Keratinocyte (primary cell): ENCODE results near the gene ADAMTS4. TPM values are rescaled to one million over a fixed set of nuclear protein-coding genes. Genes with fewer than 3 reads are reported as not detected.

Experiments
- DNase-seq: peaks from one replicate; pipeline ENCODE4 v3.0.0-alpha.2; 2011; ENCODE audit warnings: low read depth, missing footprints, low spot score
- FAIRE-seq: peaks from 2 replicates; lab custom pipeline; 2011; peaks lifted over from hg19 to GRCh38; lab: Jason Lieb, UNC
- H2AFZ ChIP-seq: 2 replicates; pipeline ENCODE4 v1.6.0; 2012; ENCODE audit warnings: low read length, control low read depth, inconsistent platforms; ENCODE audit not compliant: control insufficient read depth
- H3K27ac ChIP-seq: 2 replicates; pipeline ENCODE4 v1.5.1; 2011; ENCODE audit warnings: low read length; ENCODE audit not compliant: control insufficient read depth, insufficient read depth
- H3K27me3 ChIP-seq: 3 replicates; pipeline ENCODE4 v1.6.0; 2011; ENCODE audit warnings: low read length; ENCODE audit not compliant: control insufficient read depth, insufficient read depth; ENCODE audit errors: extremely low read depth
- H3K36me3 ChIP-seq, 2 experiments: 2 replicates in 1 of 2; 3 replicates in 1 of 2; pipeline ENCODE4 v1.5.1; 2011; ENCODE audit warnings: low read length in 2 of 2, mild to moderate bottlenecking in 1 of 2; ENCODE audit not compliant: control insufficient read depth in 2 of 2, insufficient read depth in 2 of 2; ENCODE audit errors: extremely low read depth in 1 of 2
- H3K4me1 ChIP-seq: 3 replicates; pipeline ENCODE4 v1.5.1; 2011; ENCODE audit warnings: low read length; ENCODE audit not compliant: control insufficient read depth, insufficient read depth; ENCODE audit errors: extremely low read depth
- H3K4me2 ChIP-seq: 3 replicates; pipeline ENCODE4 v1.6.0; 2011; ENCODE audit warnings: low read depth, low read length; ENCODE audit not compliant: control insufficient read depth, insufficient read depth; ENCODE audit errors: extremely low read depth
- H3K4me3 ChIP-seq, 3 experiments: fragments of 200-600 bp in 1 of 3; sonication (generic) in 1 of 3; 2 replicates in 2 of 3; 3 replicates in 1 of 3; pipeline ENCODE4 v1.5.1; 2011 to 2016; ENCODE audit warnings: low read length in 3 of 3, mild to moderate bottlenecking in 3 of 3, control low read depth in 2 of 3, inconsistent platforms in 1 of 3, low read depth in 1 of 3, mixed read lengths in 1 of 3, mixed run types in 1 of 3, moderate library complexity in 1 of 3; ENCODE audit not compliant: control insufficient read depth in 2 of 3, insufficient read depth in 2 of 3; ENCODE audit errors: extremely low read depth in 1 of 3
- H3K79me2 ChIP-seq: 2 replicates; pipeline ENCODE4 v1.6.0; 2012; ENCODE audit warnings: low read length; ENCODE audit not compliant: control insufficient read depth, insufficient read depth
- H3K9ac ChIP-seq: 3 replicates; pipeline ENCODE4 v1.6.0; 2011; ENCODE audit warnings: low read length; ENCODE audit not compliant: control insufficient read depth, insufficient read depth; ENCODE audit errors: extremely low read depth
- H3K9me1 ChIP-seq: 3 replicates; pipeline ENCODE4 v1.6.0; 2011; ENCODE audit warnings: low read length; ENCODE audit not compliant: control insufficient read depth, insufficient read depth; ENCODE audit errors: extremely low read depth
- H3K9me3 ChIP-seq: 2 replicates; pipeline ENCODE4 v1.5.1; 2012; ENCODE audit warnings: low read depth, low read length; ENCODE audit not compliant: control insufficient read depth
- H4K20me1 ChIP-seq: 3 replicates; pipeline ENCODE4 v1.6.0; 2011; ENCODE audit warnings: low read length; ENCODE audit not compliant: control insufficient read depth, insufficient read depth; ENCODE audit errors: extremely low read depth
- CTCF ChIP-seq, 3 experiments: IDR thresholded peaks in 1 of 3; conservative IDR thresholded peaks in 1 of 3; optimal IDR thresholded peaks in 1 of 3; 2 replicates in 2 of 3; 3 replicates in 1 of 3; pipeline versions ENCODE3 to v1.5.1; 2011; ENCODE audit warnings: low read length in 3 of 3, mild to moderate bottlenecking in 3 of 3, moderate library complexity in 2 of 3, control low read depth in 1 of 3, inconsistent platforms in 1 of 3; ENCODE audit not compliant: insufficient read depth in 2 of 3; ENCODE audit errors: extremely low read depth in 1 of 3
- EZH2 ChIP-seq: IDR thresholded peaks from one replicate; pipeline ENCODE4 v1.6.1; 2012; ENCODE audit warnings: inconsistent platforms, mild to moderate bottlenecking, low read length, moderate library complexity
- dilution Hi-C: fragments of 300-500 bp; cut with MboI; formaldehyde crosslinking; loops from one replicate; pipeline ENCODE4 v1.7.0; 2020; ENCODE audit warnings: low sequenced_read_pairs; ENCODE audit not compliant: extremely low pct_ligation_motif_present
- polyA plus RNA-seq, 5 experiments: library from polyadenylated mRNA; depleted of rRNA in 3 of 5; stranded (reverse) in 3 of 5; stranded (forward) in 1 of 5; unstranded in 1 of 5; fragments of >200 nt; gene quantifications; 1 replicate in 1 of 5; 2 replicates in 3 of 5; 3 replicates in 1 of 5; pipeline versions ENCODE4 v1.2.1 to v1.2.3, GENCODE V29; 2011 to 2012; ENCODE audit warnings: missing spikeins in 2 of 5, low read depth in 1 of 5, low replicate concordance in 1 of 5

The ADAMTS4 gene
- polyA plus RNA-seq, 1 donor (not counting 4 experiments of a cell fraction or from before 2014, with no cell fraction given): 0.35 TPM

GRCh38 chr1:161233102-161233501 lies 34.2 kb upstream of the ADAMTS4 start:
- Histone ChIP-seq H3K4me2 (no peak overlapping the region), H3K36me3 (peaks cover 11 to 17% of the 10 kb centered on the region in 2 experiments), H3K9me3 (no peaks in the 10 kb centered on the region), H4K20me1 (no peaks in the 10 kb centered on the region), H3K9me1 (no peaks in the 10 kb centered on the region), H2AFZ (no peak overlapping the region), H3K27me3 (no peaks in the 10 kb centered on the region), H3K79me2 (no peaks in the 10 kb centered on the region), H3K9ac (no peak overlapping the region), H3K4me3 (no peak overlapping the region), H3K27ac (no peak overlapping the region), H3K4me1 (peaks cover 1% of the 10 kb centered on the region)
- dilution Hi-C loops: no loop called here
- no peak for TF ChIP-seq EZH2
- no peak for TF ChIP-seq CTCF (optimal IDR thresholded peaks at IDR 0.05 in 1 of 3, IDR thresholded peaks at IDR 0.05 in 1 of 3, conservative IDR thresholded peaks at IDR 0.05 in 1 of 3; ENCODE audit: extremely low read depth in 1 of 3, insufficient read depth in 2 of 3, low read length in 3 of 3)
- no peak for DNase-seq
- FAIRE-seq: no peak

GRCh38 chr1:161230762-161231161 lies 31.9 kb upstream of the ADAMTS4 start:
- FAIRE-seq: no peak
- dilution Hi-C loops: no loop called here

More at GRCh38 chr1:161230762-161231161, 31.9 kb upstream of the ADAMTS4 start:
- peaks cover 12 to 17% of the 10 kb centered on the region in 2 experiments for H3K36me3 ChIP-seq
- no peak overlapping the region for H3K4me2 ChIP-seq
- H2AFZ ChIP-seq: no peak overlapping the region
- H3K4me1 ChIP-seq: peaks cover 19% of the 10 kb centered on the region
- DNase-seq: no peak
- no peak overlapping the region for H3K9ac ChIP-seq
- H3K9me3 ChIP-seq: no peaks in the 10 kb centered on the region
- no peak for TF ChIP-seq CTCF (optimal IDR thresholded peaks at IDR 0.05 in 1 of 3, IDR thresholded peaks at IDR 0.05 in 1 of 3, conservative IDR thresholded peaks at IDR 0.05 in 1 of 3; ENCODE audit: extremely low read depth in 1 of 3, insufficient read depth in 2 of 3, low read length in 3 of 3)
- TF ChIP-seq EZH2: no peak
- peaks cover 13% of the 10 kb centered on the region for H3K79me2 ChIP-seq
- H3K4me3 ChIP-seq: no peak overlapping the region
- H3K27ac ChIP-seq: no peak overlapping the region
- H3K9me1 ChIP-seq: no peaks in the 10 kb centered on the region
- no peaks in the 10 kb centered on the region for H4K20me1 ChIP-seq
- no peaks in the 10 kb centered on the region for H3K27me3 ChIP-seq
